Measurements from ENCODE around the gene SCN4A.
A peak's percentile ranks its signal among the peaks of the same experiment; 100 is the strongest.
"Not testable (repeated sequence)": the region's sequence is repeated elsewhere in the genome, so short reads cannot be mapped to it uniquely, and the experiment has no call there.

The SCN4A gene

GRCh38 chr17:63932721-63933120 is 40.0 kb downstream of the SCN4A start:
- DNase-seq: no peak

- peak; percentile 53 for DNase-seq
These were observed 40.6 kb downstream of the SCN4A start, which contains the start of gene CD79B for GRCh38 chr17:63931981-63932561. TSS of gene CD79B (minus strand) at chr17:63932331. CDS start at chr17:63932261, 70 bp downstream.

- DNase-seq: peak; percentile 75
These were observed 41.7 kb downstream of the SCN4A start for GRCh38 chr17:63930951-63931575.

DNA sequence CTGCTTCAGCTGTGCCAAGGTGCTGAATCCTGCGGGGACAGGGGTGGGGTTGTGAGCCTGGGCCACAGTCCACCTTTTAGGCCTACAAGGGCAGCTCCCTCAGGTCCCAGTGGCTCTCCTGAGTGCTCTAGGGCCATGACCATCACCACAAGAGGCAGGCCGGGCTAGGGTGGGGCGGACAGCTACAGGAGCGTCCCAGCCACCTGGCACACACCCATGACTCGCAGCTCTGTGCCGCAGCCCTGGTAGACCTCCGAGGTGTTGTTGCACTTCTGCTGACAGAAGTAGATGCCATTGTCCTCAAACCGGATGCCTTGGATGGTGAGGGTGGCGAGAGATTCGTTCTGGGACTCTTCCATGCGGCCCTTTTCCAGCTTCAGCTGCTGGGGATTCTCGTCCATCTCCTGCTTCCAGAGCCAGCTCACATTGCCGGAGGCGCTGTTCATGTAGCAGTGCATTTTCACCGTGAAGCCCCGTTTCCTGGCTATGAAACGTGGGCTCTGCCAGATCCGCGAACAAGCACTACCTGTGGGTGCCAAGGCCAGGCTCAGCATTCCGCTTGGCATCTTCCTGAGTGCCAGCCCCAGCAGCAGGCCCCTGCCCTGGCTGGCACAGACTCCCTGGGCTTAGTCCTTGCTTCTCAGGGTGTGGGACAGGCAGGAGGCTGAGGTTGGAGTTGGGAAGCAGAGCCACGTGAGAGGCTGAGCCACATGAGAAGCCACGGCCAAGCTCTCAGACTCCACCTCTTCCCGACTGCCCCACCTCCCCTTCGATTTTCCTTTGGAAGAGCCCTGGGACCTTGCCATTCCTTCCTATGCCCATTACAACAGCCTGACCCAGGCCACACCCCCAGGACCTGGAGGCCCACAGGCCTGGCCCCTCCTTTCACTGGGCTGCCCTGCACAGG is 42.6 kb downstream of the SCN4A start:
- DNase-seq: no peak

GRCh38 chr17:63928966-63929695 is 43.6 kb downstream of the SCN4A start:
- no peak for DNase-seq

DNA sequence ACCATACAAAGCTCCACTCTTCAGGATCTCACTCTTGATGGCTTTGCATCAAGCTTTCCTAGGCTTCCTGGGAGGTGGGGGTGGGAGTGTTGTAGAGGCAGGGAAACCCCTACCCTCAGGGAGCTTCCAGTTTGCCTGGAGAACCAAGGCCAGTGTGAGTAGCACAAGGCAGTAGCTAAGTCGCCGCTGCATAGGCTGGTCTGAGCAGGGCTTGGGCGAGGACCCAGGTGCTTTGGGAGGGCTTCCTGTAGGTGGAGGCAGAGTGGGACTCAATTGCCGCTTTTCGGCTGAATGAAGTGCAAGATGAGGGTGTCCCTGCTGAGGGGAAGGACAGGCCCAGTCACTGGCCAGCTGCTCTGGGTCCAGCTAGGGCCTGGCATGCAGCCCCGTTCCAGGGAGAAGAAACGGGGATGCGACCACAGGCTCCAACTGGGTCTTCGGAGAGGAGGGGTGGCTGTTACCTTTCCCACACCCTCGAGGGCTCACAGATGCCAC is 44.5 kb downstream of the SCN4A start:
- DNase-seq: no peak

- no peak for DNase-seq
These were observed 45.1 kb downstream of the SCN4A start for GRCh38 chr17:63927464-63928171.

- no peak for DNase-seq
These were observed 46.6 kb downstream of the SCN4A start for GRCh38 chr17:63926164-63926563.

- no peak for DNase-seq
These were observed 47.1 kb downstream of the SCN4A start for GRCh38 chr17:63925615-63926014.

DNA sequence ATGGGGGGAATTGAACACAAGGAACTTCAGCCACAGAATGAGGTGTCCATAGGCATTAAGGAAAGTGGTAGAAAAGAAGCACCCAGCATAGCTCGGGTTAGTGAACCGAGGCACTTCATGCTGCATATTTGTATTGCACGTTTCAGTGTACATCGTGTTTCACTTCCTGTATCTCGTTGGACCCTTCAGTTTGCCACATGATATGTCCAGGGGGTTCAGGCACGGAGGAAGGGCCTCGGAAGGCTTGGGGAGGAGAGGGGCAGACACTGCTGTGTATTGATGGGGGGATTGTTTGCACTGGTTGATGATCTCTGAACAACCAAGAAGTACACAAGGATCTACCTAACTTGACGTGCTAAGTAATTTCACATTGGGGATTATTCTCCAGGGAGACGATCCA is 50.3 kb downstream of the SCN4A start:
- not testable (repeated sequence) for DNase-seq

GRCh38 chr17:63920779-63921178 is 51.9 kb downstream of the SCN4A start:
- DNase-seq: not testable (repeated sequence)

- DNase-seq: not testable (repeated sequence)
These were observed 52.7 kb downstream of the SCN4A start for GRCh38 chr17:63920050-63920449.

DNA sequence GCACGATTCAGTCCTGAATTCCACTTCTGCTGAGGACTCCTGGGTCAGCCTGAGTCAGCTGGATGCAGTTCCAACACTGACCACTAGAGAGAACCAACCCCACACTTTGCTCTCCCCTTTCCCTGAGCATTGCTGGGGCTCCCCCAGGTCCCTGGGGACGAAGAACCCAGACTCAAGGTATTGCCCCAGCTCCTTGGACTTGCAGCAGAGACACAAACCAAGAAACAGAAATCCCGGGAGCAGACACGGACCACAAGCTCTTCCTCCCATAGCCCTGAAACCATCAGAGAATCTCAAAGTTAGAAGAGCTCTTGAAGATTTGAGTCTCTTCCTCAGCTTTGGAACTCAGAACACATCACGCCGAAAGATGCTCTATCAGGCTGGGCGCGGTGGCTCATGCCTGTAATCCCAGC is 53.4 kb downstream of the SCN4A start:
- peak; percentile 81 for DNase-seq

DNA sequence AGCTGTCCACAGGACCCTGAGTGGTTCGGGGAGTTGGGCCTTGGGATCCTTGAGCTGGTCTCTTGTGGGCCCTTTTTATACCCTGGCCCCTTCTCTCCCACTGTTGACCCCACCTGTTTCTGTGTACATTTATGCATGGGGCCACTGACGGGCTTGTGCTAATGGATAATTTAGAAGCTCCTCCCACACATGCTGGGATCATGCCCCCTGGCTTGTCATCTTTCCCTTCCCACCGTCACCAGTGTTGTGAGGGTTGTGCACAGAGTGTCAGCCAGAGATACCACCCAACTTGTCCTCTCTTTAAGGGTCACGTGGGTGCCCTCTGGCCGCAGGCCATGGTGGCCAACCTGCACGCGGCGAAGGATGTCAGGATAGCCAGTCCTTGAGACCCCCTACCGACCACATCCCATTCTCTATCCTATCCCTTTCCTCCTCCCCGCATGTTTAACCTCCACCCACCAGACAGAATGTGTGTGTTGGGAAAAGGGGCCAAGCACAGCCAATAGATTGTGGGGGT is 53.9 kb downstream of the SCN4A start, which contains the start of gene GH1:
GH1 (minus strand) TSS at position 51 of the 517 bp plus-strand sequence. CDS start 63 bp downstream, outside the sequence.
- not testable (repeated sequence) for DNase-seq

- no peak for DNase-seq
These were observed 54.4 kb downstream of the SCN4A start for GRCh38 chr17:63918305-63918704.

GRCh38 chr17:63917646-63918045 is 55.1 kb downstream of the SCN4A start:
- DNase-seq: no peak

GRCh38 chr17:63917206-63917605 is 55.5 kb downstream of the SCN4A start:
- not testable (repeated sequence) for DNase-seq

DNA sequence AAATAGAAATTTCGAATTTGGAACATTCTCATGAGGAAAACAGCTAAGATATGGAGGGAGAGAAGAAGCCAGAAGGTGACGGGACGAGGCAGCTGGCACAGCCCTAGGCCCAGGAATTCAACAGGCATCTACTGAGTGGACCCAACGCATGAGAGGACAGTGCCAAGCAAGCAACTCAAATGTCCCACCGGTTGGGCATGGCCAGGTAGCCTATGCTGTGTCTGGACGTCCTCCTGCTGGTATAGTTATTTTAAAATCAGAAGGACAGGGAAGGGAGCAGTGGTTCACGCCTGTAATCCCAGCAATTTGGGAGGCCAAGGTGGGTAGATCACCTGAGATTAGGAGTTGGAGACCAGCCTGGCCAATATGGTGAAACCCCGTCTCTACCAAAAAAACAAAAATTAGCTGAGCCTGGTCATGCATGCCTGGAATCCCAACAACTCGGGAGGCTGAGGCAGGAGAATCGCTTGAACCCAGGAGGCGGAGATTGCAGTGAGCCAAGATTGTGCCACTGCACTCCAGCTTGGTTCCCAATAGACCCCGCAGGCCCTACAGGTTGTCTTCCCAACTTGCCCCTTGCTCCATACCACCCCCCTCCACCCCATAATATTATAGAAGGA is 56.0 kb downstream of the SCN4A start:
- DNase-seq: no peak

DNA sequence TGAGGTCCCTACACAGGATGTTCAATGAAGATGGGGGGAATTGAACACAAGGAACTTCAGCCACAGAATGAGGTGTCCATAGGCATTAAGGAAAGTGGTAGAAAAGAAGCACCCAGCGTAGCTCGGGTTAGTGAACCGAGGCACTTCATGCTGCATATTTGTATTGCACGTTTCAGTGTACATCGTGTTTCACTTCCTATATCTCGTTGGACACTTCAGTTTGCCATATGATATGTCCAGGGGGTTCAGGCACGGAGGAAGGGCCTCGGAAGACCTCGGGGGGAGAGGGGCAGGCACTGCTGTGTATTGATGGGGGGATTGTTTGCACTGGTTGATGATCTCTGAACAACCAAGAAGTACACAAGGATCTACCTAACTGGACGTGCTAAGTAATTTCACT is 57.0 kb downstream of the SCN4A start:
- not testable (repeated sequence) for DNase-seq

DNA sequence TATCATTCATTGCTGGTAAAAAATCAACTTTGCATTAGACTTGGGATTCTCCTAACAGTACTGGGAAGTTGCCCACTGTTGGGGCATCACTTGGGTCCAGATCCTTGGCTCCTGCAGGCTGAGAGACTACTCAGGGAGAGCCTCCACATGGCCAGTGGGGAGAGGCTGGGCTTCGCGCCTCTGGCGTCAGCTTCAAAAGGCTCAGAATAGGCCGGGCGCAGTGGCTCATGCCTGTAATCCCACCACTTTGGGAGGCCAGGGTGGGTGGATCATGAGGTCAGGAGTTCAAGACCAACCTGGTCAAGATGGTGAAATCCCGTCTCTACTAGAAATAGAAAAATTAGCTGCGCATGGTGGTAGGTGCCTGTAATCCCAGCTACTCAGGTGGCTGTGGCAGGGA is 58.2 kb downstream of the SCN4A start:
- no peak for DNase-seq

DNA sequence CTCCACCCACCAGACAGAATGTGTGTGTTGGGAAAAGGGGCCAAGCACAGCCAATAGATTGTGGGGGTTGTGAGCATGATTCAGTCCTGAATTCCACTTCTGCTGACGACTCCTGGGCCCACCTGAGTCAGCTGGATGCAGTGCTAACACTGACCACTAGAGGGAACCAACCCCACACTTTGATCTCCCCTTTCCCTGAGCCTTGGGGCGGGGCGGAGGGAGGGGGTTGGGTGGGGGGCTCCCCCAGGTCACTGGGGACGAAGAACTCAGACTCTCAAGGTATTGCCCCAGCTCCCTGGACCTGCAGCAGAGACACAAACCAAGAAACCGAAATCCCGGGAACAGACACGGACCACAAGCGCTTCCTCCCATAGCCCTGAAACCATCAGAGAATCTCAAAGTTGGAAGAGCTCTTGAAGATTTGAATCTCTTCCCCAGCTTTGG is 61.0 kb downstream of the SCN4A start:
- DNase-seq: peak; percentile 86

Data from stimulated activated CD8-positive, alpha-beta memory T cell treated with anti-CD3 and anti-CD28 coated beads, Interleukin-4, amount 100 ng/mL, for 48 hours (primary cell).